Cardiac muscle cell (in vitro differentiated cells and primary cell): Measurements from ENCODE around the gene CCDC78. TPM values are rescaled to one million over a fixed set of nuclear protein-coding genes. Genes with fewer than 3 reads are reported as not detected.

Experiments used
- DNase-seq, 2 donors: peaks; one replicate each; pipeline versions ENCODE4 v3.0.0 to v3.0.0-alpha.2; 2010 to 2017; ENCODE audit warnings: low read depth in 1 of 2, low spot score in 1 of 2
- H3K27ac ChIP-seq: fragments of 200-600 bp; sonication (generic); 2 replicates; pipeline ENCODE4 v1.5.1; 2016
- H3K27me3 ChIP-seq: fragments of 200-600 bp; sonication (generic); 2 replicates; pipeline ENCODE4 v1.6.0; 2016; ENCODE audit warnings: control low read depth
- H3K36me3 ChIP-seq: fragments of 200-600 bp; sonication (generic); 2 replicates; pipeline ENCODE4 v1.5.1; 2016; ENCODE audit warnings: control low read depth
- H3K4me1 ChIP-seq: fragments of 200-600 bp; sonication (generic); 2 replicates; pipeline ENCODE4 v1.8.1; 2017; ENCODE audit warnings: low read depth, mild to moderate bottlenecking, mixed run types
- H3K4me3 ChIP-seq: fragments of 200-600 bp; sonication (generic); 2 replicates; pipeline ENCODE4 v1.5.1; 2016; ENCODE audit warnings: mild to moderate bottlenecking
- H3K9me3 ChIP-seq: fragments of 200-600 bp; sonication (generic); 2 replicates; pipeline ENCODE4 v1.5.1; 2017; ENCODE audit warnings: low read depth, mild to moderate bottlenecking, control low read depth
- polyA plus RNA-seq: library from polyadenylated mRNA; unstranded; fragments of >200 nt; fragmentation: Nextera tagmentation; extraction: Ambion mirVana; gene quantifications from 2 replicates; pipeline ENCODE4 v1.2.1, GENCODE V29; 2016
- total RNA-seq: library from RNA; depleted of rRNA; stranded (reverse); fragments of >200 nt; gene quantifications from 2 replicates; pipeline ENCODE4 v1.2.3, GENCODE V29; 2016
- TF ChIP-seq, protein P1 (sequence below): IDR thresholded peaks from 2 replicates; pipeline ENCODE4 v1.5.1; 2012; ENCODE audit warnings: low read depth, mild to moderate bottlenecking, low read length

The CCDC78 gene
- total and polyA plus RNA-seq, 2 experiments from 2014 or later: 4.2 to 16.5 TPM

DNA sequence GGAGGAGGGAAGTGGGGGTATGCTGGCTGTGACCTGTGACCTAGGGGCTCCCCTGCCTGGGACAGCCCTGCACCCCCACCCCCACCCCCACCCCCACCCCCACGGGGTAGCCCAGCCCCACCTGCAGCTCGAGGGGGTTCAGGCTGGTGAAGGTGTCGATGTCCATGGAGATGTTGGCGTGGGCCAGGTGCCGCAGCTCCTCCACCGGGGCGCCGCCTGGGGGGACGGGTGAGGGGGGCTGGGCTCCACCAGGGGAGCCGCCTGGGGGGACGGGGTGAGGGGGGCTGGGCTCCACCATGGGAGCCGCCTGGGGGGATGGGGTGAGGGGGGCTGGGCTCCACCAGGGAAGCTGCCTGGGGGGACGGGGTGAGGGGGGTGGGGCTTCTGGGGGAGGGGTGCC, 44.2 kb upstream of the CCDC78 start:
- H3K27ac ChIP-seq: no peak overlapping the region
- H3K27me3 ChIP-seq: no peaks in the 10 kb centered on the region
- no peaks in the 10 kb centered on the region for H3K36me3 ChIP-seq
- H3K4me3 ChIP-seq: no peak overlapping the region
- TF ChIP-seq, protein P1, sequence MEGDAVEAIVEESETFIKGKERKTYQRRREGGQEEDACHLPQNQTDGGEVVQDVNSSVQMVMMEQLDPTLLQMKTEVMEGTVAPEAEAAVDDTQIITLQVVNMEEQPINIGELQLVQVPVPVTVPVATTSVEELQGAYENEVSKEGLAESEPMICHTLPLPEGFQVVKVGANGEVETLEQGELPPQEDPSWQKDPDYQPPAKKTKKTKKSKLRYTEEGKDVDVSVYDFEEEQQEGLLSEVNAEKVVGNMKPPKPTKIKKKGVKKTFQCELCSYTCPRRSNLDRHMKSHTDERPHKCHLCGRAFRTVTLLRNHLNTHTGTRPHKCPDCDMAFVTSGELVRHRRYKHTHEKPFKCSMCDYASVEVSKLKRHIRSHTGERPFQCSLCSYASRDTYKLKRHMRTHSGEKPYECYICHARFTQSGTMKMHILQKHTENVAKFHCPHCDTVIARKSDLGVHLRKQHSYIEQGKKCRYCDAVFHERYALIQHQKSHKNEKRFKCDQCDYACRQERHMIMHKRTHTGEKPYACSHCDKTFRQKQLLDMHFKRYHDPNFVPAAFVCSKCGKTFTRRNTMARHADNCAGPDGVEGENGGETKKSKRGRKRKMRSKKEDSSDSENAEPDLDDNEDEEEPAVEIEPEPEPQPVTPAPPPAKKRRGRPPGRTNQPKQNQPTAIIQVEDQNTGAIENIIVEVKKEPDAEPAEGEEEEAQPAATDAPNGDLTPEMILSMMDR: no peak
- DNase-seq: no peak
- H3K9me3 ChIP-seq: no peaks in the 10 kb centered on the region
- no peaks in the 10 kb centered on the region for H3K4me1 ChIP-seq

DNA sequence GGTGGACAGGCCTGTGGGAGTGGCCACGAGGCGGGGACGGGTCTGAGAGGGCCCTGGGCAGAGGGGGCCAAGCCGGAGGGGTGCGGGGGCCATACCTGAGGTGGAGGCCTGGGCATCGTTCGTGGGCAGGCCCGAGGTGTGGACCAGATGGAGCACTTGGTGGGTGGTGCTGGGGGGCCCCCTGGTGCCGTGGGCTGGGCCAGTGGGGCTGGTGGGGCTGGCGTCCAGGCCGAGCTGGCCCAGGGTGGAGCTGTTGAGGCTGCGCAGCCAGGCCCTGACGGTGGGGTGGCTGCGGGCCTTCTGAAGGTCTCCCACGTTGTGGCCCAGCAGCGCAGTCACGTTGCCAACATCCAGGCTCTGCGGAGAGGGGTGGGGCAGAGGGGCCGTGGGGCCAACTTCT, 43.7 kb upstream of the CCDC78 start:
- TF ChIP-seq, protein P1: no peak
- Histone ChIP-seq H3K4me3 (no peak overlapping the region), H3K36me3 (no peaks in the 10 kb centered on the region), H3K27ac (no peak overlapping the region), H3K27me3 (no peaks in the 10 kb centered on the region), H3K9me3 (no peaks in the 10 kb centered on the region), H3K4me1 (no peaks in the 10 kb centered on the region)
- no peak for DNase-seq

DNA sequence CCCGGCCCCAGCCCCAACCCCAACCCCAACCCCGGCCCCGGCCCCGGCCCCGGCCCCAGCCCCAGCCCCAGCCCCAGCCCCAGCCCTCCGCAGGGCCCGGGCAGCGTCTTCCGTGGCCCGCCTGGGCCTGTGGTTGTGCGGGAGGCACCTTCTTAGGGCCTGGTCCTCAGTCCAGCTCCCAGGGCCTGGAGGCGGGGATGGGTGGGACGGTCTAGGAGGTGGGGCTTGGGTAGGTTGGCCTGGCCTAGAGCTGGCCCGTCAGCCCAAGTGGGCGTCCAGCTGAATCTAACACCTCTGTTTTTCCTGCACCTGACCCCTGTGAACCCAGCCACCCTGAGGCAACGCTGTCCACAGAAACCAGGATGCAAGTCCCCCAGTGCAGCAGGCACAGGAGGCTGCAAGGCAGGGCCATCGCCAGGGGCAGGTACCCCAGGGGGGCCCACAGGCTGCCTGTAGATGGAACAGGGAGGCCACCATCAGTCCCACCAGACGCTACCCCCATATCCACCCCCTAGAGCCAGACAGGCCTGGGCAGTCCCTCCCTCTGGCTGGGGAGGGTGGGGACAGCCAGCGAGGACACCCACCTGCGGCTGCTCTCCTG, 43.0 kb upstream of the CCDC78 start:
- no peak overlapping the region for H3K4me3 ChIP-seq
- no peaks in the 10 kb centered on the region for H3K4me1 ChIP-seq
- no peaks in the 10 kb centered on the region for H3K27me3 ChIP-seq
- no peak overlapping the region for H3K27ac ChIP-seq
- TF ChIP-seq, protein P1: no peak
- H3K36me3 ChIP-seq: no peaks in the 10 kb centered on the region
- H3K9me3 ChIP-seq: no peaks in the 10 kb centered on the region
- no peak for DNase-seq

DNA sequence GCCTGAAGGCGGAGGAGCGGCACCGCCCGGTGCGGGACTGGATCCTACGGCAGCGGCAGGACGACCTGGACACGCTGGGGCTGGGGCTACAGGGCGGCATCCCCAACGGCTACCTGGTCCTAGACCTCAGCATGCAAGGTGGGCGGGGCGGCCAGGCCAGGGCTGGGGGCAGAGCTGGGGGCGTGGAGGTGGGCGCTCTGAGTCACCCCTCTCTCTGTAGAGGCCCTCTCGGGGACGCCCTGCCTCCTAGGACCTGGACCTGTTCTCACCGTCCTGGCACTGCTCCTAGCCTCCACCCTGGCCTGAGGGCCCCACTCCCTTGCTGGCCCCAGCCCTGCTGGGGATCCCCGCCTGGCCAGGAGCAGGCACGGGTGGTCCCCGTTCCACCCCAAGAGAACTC, 42.2 kb upstream of the CCDC78 start:
- DNase-seq: no peak
- TF ChIP-seq, protein P1: no peak
- Histone ChIP-seq H3K36me3 (no peaks in the 10 kb centered on the region), H3K27me3 (no peaks in the 10 kb centered on the region), H3K4me1 (no peaks in the 10 kb centered on the region), H3K9me3 (no peaks in the 10 kb centered on the region), H3K4me3 (no peak overlapping the region), H3K27ac (no peak overlapping the region)

DNA sequence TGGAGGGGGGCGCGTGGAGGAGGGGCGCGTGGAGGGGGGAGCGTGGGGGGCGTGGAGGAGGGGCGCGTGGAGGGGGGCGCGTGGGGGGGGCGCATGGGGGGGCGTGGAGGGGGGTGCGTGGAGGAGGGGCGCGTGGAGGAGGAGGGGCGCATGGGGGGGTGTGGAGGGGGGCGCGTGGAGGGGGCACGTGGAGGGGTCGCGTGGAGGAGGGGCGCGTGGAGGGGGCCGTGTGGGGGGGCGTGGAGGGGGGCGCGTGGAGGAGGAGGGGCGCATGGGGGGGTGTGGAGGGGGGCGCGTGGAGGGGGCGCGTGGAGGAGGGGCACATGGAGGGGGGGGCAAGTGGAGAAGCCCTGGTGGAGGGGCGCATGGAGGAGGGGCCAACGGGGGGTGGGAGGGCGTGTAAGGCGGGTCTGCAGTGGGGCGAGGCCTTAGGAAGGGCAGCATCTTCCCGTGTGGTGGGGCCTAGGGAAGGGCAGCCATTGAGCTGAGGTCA, 41.5 kb upstream of the CCDC78 start:
- H3K4me3 ChIP-seq: no peak overlapping the region
- DNase-seq: no peak
- TF ChIP-seq, protein P1: no peak
- H3K9me3 ChIP-seq: no peaks in the 10 kb centered on the region
- H3K27ac ChIP-seq: no peak overlapping the region
- H3K27me3 ChIP-seq: no peaks in the 10 kb centered on the region
- no peaks in the 10 kb centered on the region for H3K4me1 ChIP-seq
- H3K36me3 ChIP-seq: no peaks in the 10 kb centered on the region
